OCI-LY3 (cell line): ENCODE results near the gene SYNGR2.

ENCODE experiments used
- H2AFZ ChIP-seq: fragments of 200-600, 300-600 bp; shearing (Covaris generic); 2 replicates; pipeline ENCODE4 v1.6.0; 2014; ENCODE audit warnings: antibody characterized with exemption, low read depth, low read length
- H3K27ac ChIP-seq: fragments of 200-600, 300-600 bp; sonication (generic); 2 replicates; pipeline ENCODE4 v1.5.1; 2014; ENCODE audit warnings: mild to moderate bottlenecking, low read length, moderate library complexity, mixed read lengths
- H3K27me3 ChIP-seq: fragments of 200-600, 300-600 bp; sonication (generic); 2 replicates; pipeline ENCODE4 v1.6.1; 2014; ENCODE audit warnings: low read depth, low read length, mixed read lengths
- H3K36me3 ChIP-seq: fragments of 200-600, 300-600 bp; sonication (generic); replicated peaks from 2 replicates; pipeline ENCODE3; 2014; ENCODE audit warnings: low read depth, low read length, mixed read lengths
- H3K4me1 ChIP-seq: fragments of 300-600, 200-600 bp; sonication (generic); 2 replicates; pipeline ENCODE4 v1.6.1; 2014; ENCODE audit warnings: low read length, mixed read lengths
- H3K4me2 ChIP-seq: fragments of 200-600, 300-600 bp; sonication (generic); 2 replicates; pipeline ENCODE4 v1.6.1; 2014; ENCODE audit warnings: low read length, mixed read lengths
- H3K4me3 ChIP-seq: fragments of 300-600, 200-600 bp; sonication (generic); 2 replicates; pipeline ENCODE4 v1.5.1; 2014; ENCODE audit warnings: antibody characterized with exemption, mild to moderate bottlenecking, low read length, moderate library complexity
- H3K79me2 ChIP-seq: fragments of 300-600, 200-600 bp; shearing (Covaris generic); 2 replicates; pipeline ENCODE4 v1.6.1; 2014; ENCODE audit warnings: mild to moderate bottlenecking, low read length, mixed read lengths
- H3K9ac ChIP-seq: fragments of 300-600, 200-600 bp; shearing (Covaris generic); 2 replicates; pipeline ENCODE4 v1.6.0; 2014; ENCODE audit warnings: mild to moderate bottlenecking, low read length, moderate library complexity
- H3K9me3 ChIP-seq: fragments of 200-600, 300-600 bp; shearing (Covaris generic); 2 replicates; pipeline ENCODE4 v1.6.1; 2014; ENCODE audit warnings: low read length, mixed read lengths; ENCODE audit not compliant: insufficient read depth
- H4K20me1 ChIP-seq: fragments of 200-600, 300-600 bp; sonication (generic); 2 replicates; pipeline ENCODE4 v1.6.1; 2016; ENCODE audit warnings: low read length, mixed read lengths; ENCODE audit not compliant: insufficient read depth
- CTCF ChIP-seq: fragments of 200-600, 300-600 bp; sonication (generic); IDR thresholded peaks from 2 replicates; pipeline ENCODE4 v1.5.1; 2014; ENCODE audit warnings: antibody characterized with exemption, low read length, low read depth
- EZH2phosphoT487 ChIP-seq: fragments of 200-600 bp; shearing (Covaris generic); IDR thresholded peaks from 2 replicates; pipeline ENCODE4 v1.6.1; 2018; ENCODE audit warnings: antibody characterized with exemption, mixed run types, low read depth

SYNGR2 gene

DNA sequence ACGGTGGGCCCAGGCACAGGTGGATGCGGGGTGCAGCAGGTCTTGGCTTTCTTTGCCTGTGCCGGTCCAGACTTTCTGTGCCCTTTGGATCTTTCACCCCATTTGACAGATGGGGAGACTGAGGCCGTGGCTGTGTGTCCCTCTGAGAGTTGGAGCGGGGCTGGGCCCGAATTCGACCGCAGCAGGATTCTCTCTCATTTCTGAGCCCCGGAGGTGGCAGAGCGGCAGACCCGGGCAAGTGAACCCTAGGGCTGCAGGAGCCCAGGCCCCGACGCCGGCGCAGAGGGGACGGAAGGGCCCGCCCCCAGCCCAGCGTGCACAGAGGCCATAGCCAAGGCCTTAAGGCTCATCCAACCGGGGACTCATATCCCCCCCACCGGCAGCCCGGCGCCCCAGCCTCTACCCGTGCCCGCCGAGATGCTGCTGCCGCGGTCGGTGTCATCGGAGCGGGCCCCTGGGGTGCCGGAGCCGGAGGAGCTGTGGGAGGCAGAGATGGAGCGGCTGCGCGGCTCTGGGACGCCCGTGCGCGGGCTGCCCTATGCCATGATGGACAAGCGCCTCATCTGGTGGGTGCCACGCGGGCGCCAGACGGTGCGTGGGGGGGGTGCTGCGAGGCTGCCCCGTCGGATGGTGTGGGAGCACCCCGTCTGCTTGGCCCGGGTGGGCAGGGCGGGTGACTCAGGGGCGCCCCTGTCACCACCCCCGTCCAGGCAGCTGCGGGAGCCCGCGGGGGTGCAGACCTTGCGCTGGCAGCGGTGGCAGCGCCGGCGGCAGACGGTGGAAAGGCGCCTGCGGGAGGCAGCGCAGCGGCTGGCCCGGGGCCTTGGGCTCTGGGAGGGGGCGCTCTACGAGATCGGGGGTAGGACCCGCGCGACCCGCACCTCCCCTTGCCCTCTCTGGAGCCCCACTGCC, 37.0 kb upstream of the SYNGR2 start:
- Histone ChIP-seq H3K4me2 (peak overlapping the region; percentile 96), H3K9ac (peak overlapping the region; percentile 75), H3K27me3 (no peaks in the 10 kb centered on the region), H3K36me3 (peaks cover 7% of the 10 kb centered on the region), H3K79me2 (peaks cover 27% of the 10 kb centered on the region), H4K20me1 (no peaks in the 10 kb centered on the region), H2AFZ (no peak overlapping the region), H3K27ac (peak overlapping the region; percentile 69), H3K4me3 (peak overlapping the region; percentile 91), H3K4me1 (peaks cover 63% of the 10 kb centered on the region), H3K9me3 (no peaks in the 10 kb centered on the region)
- TF ChIP-seq CTCF (peak; percentile 4; the same call in 1 of the 2 replicates), EZH2phosphoT487 (no peak)

DNA sequence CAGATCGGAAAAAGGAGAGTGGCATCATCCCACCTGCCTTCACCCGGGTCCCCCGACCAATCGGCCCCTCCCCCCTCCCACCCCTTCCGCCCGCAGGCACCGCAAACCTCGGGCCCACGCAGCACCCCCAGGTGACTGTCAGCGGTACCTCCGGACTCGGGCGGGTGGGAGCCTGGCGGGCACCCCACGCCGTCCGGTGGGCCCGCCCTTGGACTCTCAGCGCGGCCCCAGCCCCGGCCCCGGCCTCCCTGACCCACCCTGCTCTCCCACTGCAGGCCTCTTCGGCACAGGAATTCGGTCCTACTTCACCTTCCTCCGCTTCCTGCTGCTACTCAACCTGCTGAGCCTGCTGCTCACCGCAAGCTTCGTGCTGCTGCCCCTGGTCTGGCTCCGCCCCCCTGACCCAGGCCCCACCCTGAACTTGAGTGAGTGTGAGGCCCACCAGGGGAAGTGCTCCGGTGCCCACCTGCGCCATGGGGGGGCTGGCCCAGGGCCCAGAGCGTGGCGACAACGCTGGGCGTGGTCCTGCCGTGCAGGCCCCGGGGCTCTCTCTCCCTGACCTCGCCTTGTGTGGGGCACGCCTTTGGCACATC, 36.2 kb upstream of the SYNGR2 start:
- Histone ChIP-seq H3K27ac (peak overlapping the region; percentile 39), H3K79me2 (peaks cover 19% of the 10 kb centered on the region), H3K36me3 (peaks cover 7% of the 10 kb centered on the region), H3K4me1 (peaks cover 61% of the 10 kb centered on the region), H3K27me3 (no peaks in the 10 kb centered on the region), H2AFZ (no peak overlapping the region), H3K4me3 (peak overlapping the region; percentile 91), H4K20me1 (no peaks in the 10 kb centered on the region), H3K9me3 (no peaks in the 10 kb centered on the region), H3K4me2 (peak overlapping the region; percentile 96), H3K9ac (peak overlapping the region; percentile 75)
- TF ChIP-seq EZH2phosphoT487 (no peak), CTCF (no peak)

DNA sequence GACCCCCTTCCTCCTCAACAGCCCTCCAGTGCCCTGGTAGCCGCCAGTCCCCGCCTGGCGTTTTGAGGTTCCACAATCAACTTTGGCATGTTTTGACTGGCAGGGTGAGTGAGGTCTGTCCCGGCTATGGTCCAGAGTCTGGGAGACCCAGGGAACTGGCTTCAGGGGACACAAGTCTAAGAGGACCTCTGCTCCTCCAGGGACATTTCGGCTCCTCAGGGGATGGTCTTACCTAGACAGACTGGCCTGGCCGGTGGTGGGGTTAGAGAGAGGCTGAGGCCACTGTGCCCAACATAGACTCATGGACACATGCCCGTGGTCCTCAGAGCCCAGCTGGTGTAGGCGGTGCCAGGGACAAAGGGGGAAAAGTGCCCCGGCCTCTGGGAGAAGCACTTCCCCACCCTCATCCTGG, 35.6 kb upstream of the SYNGR2 start:
- H3K9ac ChIP-seq: peak overlapping the region; percentile 75; the same call in 1 of the 2 replicates
- H3K4me2 ChIP-seq: peak overlapping the region; percentile 96
- H3K79me2 ChIP-seq: peaks cover 14% of the 10 kb centered on the region

More for the DNA sequence above, 35.6 kb upstream of the SYNGR2 start:
- Histone ChIP-seq H3K4me1 (peaks cover 64% of the 10 kb centered on the region), H4K20me1 (no peaks in the 10 kb centered on the region), H3K27me3 (no peaks in the 10 kb centered on the region), H3K9me3 (no peaks in the 10 kb centered on the region), H3K27ac (0 out of 2 replicates have a peak overlapping the region, but pooled peaks have one; percentile 1), H3K36me3 (peaks cover 7% of the 10 kb centered on the region), H2AFZ (no peak overlapping the region), H3K4me3 (peak overlapping the region; percentile 91)
- TF ChIP-seq CTCF: no peak
- TF ChIP-seq EZH2phosphoT487: no peak
